Neural progenitor cell (in vitro differentiated cells): ENCODE results near the gene CST3. TPM values are rescaled to one million over a fixed set of nuclear protein-coding genes. Genes with fewer than 3 reads are reported as not detected.

Source experiments
- DNase-seq: peaks from one replicate; pipeline ENCODE4 v3.0.0-alpha.2; 2016; ENCODE audit warnings: low spot score
- H2AFZ ChIP-seq: fragments of 200-600 bp; sonication (generic); replicated peaks from 2 replicates; pipeline ENCODE4 v1.6.1; 2016; ENCODE audit warnings: antibody characterized with exemption
- H3F3A ChIP-seq: fragments of 200-600 bp; sonication (generic); 2 replicates; pipeline ENCODE4 v1.6.1; 2016; ENCODE audit warnings: antibody characterized with exemption, low read depth
- H3K27ac ChIP-seq: fragments of 200-600 bp; sonication (generic); 2 replicates; pipeline ENCODE4 v1.5.1; 2016; ENCODE audit warnings: mild to moderate bottlenecking
- H3K27me3 ChIP-seq: fragments of 200-600 bp; sonication (generic); 2 replicates; pipeline ENCODE4 v1.6.1; 2016; ENCODE audit warnings: mild to moderate bottlenecking, moderate library complexity
- H3K36me3 ChIP-seq: fragments of 200-600 bp; sonication (generic); 2 replicates; pipeline ENCODE4 v1.5.1; 2016
- H3K4me1 ChIP-seq: fragments of 200-600 bp; sonication (generic); 2 replicates; pipeline ENCODE4 v1.6.1; 2016; ENCODE audit warnings: mixed run types
- H3K4me2 ChIP-seq: fragments of 200-600 bp; sonication (generic); 2 replicates; pipeline ENCODE4 v1.6.1; 2016
- H3K4me3 ChIP-seq: fragments of 200-600 bp; sonication (generic); 2 replicates; pipeline ENCODE4 v1.5.1; 2016
- H3K79me2 ChIP-seq: fragments of 200-600 bp; sonication (generic); 2 replicates; pipeline ENCODE4 v1.6.1; 2016; ENCODE audit warnings: low read depth
- H3K9ac ChIP-seq: fragments of 200-600 bp; sonication (generic); 2 replicates; pipeline ENCODE4 v1.6.1; 2016
- H3K9me3 ChIP-seq: fragments of 200-600 bp; sonication (generic); 2 replicates; pipeline ENCODE4 v1.5.1; 2016; ENCODE audit warnings: low read depth
- H4K20me1 ChIP-seq: fragments of 200-600 bp; sonication (generic); 2 replicates; pipeline ENCODE4 v1.6.1; 2016; ENCODE audit warnings: low read depth
- H3K27ac Mint-ChIP-seq: 3 replicates; pipeline ENCODE4 v1.8.0; 2021; ENCODE audit warnings: mixed read lengths
- H3K27me3 Mint-ChIP-seq: 2 replicates; pipeline ENCODE4 v1.8.0; 2022; ENCODE audit warnings: low read depth, mild to moderate bottlenecking, inconsistent platforms, moderate library complexity, mixed read lengths; ENCODE audit not compliant: insufficient read depth
- H3K36me3 Mint-ChIP-seq: 3 replicates; pipeline ENCODE4 v1.8.0; 2021; ENCODE audit warnings: mixed read lengths
- H3K4me1 Mint-ChIP-seq: 3 replicates; pipeline ENCODE4 v1.8.0; 2021; ENCODE audit warnings: mixed read lengths
- H3K4me3 Mint-ChIP-seq: 3 replicates; pipeline ENCODE4 v1.8.0; 2021; ENCODE audit warnings: mild to moderate bottlenecking, moderate library complexity, mixed read lengths
- H3K9me3 Mint-ChIP-seq: 3 replicates; pipeline ENCODE4 v1.8.0; 2020; ENCODE audit warnings: mixed read lengths
- EZH2 ChIP-seq: fragments of 200-600 bp; sonication (generic); IDR thresholded peaks from 2 replicates; pipeline ENCODE4 v1.6.1; 2017; ENCODE audit warnings: antibody characterized with exemption, mild to moderate bottlenecking, moderate library complexity
- EZH2phosphoT487 ChIP-seq: fragments of 200-600 bp; sonication (generic); IDR thresholded peaks from 2 replicates; pipeline ENCODE4 v1.6.1; 2017; ENCODE audit warnings: antibody characterized with exemption
- total RNA-seq: library from RNA; depleted of rRNA; stranded (reverse); fragments of >200 nt; gene quantifications from 2 replicates; pipeline ENCODE4 v1.2.3, GENCODE V29; 2015; ENCODE audit warnings: low replicate concordance
- TF ChIP-seq, protein P1 (sequence below): fragments of 200-600 bp; sonication (generic); IDR thresholded peaks from 2 replicates; pipeline ENCODE4 v1.5.1; 2017; ENCODE audit warnings: antibody characterized with exemption, mild to moderate bottlenecking

CST3 gene
- total RNA-seq, 1 donor from 2014 or later: 20.8 TPM

DNA sequence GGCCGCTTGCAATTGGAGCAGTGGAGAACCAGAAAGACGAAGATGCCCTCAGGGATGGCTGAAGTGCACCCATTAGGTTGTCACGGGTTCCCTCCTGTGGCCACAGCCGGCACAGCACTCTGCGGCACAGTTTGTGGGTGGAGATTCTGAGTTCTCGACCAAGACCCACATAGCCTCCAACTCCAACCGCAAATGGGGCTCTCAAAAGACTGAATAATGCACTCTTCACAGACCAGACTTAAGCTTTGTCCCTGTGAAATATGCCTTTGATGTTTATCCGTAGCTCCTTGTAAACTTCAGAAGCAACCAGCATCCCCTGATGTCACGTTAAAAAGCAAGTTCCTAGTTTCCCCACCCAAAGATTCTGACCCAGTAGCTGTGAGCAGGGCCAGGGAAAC lies 31.1 kb downstream of the CST3 start:
- Histone ChIP-seq H2AFZ (peak overlapping the region; percentile 48), H3K79me2 (no peaks in the 10 kb centered on the region), H3K27me3 (no peaks in the 10 kb centered on the region), H4K20me1 (no peaks in the 10 kb centered on the region), H3K4me1 (peaks cover 16% of the 10 kb centered on the region), H3K4me3 (no peak overlapping the region), H3K27ac (no peak overlapping the region), H3K36me3 (no peaks in the 10 kb centered on the region), H3K9me3 (no peaks in the 10 kb centered on the region), H3F3A (peaks cover 5% of the 10 kb centered on the region), H3K4me2 (no peak overlapping the region), H3K9ac (no peak overlapping the region)
- Mint-ChIP-seq H3K9me3 (peaks cover 8% of the 10 kb centered on the region), H3K27me3 (peaks cover 11% of the 10 kb centered on the region), H3K4me3 (peak overlapping the region; percentile 16), H3K4me1 (peaks cover 30% of the 10 kb centered on the region), H3K27ac (no peak overlapping the region), H3K36me3 (no peaks in the 10 kb centered on the region)
- DNase-seq: peak; percentile 86
- no peak for TF ChIP-seq EZH2phosphoT487
- TF ChIP-seq, protein P1, sequence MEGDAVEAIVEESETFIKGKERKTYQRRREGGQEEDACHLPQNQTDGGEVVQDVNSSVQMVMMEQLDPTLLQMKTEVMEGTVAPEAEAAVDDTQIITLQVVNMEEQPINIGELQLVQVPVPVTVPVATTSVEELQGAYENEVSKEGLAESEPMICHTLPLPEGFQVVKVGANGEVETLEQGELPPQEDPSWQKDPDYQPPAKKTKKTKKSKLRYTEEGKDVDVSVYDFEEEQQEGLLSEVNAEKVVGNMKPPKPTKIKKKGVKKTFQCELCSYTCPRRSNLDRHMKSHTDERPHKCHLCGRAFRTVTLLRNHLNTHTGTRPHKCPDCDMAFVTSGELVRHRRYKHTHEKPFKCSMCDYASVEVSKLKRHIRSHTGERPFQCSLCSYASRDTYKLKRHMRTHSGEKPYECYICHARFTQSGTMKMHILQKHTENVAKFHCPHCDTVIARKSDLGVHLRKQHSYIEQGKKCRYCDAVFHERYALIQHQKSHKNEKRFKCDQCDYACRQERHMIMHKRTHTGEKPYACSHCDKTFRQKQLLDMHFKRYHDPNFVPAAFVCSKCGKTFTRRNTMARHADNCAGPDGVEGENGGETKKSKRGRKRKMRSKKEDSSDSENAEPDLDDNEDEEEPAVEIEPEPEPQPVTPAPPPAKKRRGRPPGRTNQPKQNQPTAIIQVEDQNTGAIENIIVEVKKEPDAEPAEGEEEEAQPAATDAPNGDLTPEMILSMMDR: peak; percentile 79

DNA sequence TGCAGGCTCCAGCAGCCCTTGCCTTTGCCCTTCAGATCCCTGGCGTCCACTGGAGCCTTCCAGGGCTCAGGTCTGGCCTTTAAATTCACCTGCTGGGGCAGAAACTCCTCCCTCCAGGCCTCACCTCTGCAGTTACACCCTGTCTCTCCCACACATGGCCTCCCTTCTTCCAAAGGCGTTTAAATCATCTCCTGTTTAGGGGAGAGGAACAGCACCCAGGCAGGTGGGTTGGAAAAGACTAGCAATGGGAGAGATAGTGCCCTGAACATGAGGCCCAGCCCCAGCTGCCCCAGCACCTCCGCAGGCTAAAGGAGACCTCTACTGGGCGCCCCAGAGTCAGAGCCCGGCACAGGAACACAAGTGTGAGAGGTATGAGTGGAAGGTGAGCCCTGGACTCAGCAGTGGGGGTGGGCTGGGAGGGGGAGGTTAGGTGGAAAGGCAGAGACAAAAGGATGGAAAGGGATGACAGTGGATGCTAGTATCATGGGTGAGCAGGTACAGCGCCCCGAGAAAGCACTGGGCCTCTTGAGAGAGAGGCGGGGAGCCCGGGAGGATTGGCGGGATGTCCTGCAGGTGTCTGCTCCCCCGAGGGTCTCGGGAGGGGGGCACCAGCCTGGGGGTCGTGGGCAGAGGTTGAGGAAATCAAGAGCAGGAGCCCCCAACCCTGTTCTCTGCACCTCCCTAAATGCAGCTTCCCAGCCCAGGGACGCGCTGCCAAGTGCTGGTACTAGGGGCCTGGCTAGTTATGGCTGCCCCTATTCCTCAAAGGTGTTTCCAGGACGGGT lies 31.7 kb downstream of the CST3 start, which contains the start of gene CST9:
TSS of gene CST9 (minus strand) at position 51 of the 785 bp plus-strand sequence. CDS start 53 bp downstream, outside the sequence.
- Mint-ChIP-seq H3K4me1 (peaks cover 30% of the 10 kb centered on the region), H3K9me3 (peaks cover 4% of the 10 kb centered on the region), H3K27me3 (peaks cover 11% of the 10 kb centered on the region), H3K27ac (no peak within 1 kb of the TSS), H3K4me3 (peak within 1 kb of the TSS; percentile 16), H3K36me3 (no peaks in the 10 kb centered on the region)
- Histone ChIP-seq H3K36me3 (no peaks in the 10 kb centered on the region), H3K27me3 (no peaks in the 10 kb centered on the region), H4K20me1 (no peaks in the 10 kb centered on the region), H3K9me3 (no peaks in the 10 kb centered on the region), H3F3A (peaks cover 5% of the 10 kb centered on the region), H3K4me2 (no peak within 1 kb of the TSS), H3K4me3 (no peak within 1 kb of the TSS), H3K4me1 (peaks cover 16% of the 10 kb centered on the region), H2AFZ (peak within 1 kb of the TSS; percentile 48), H3K27ac (no peak within 1 kb of the TSS), H3K79me2 (no peaks in the 10 kb centered on the region), H3K9ac (no peak within 1 kb of the TSS)
- TF ChIP-seq, protein P1: no peak
- TF ChIP-seq EZH2phosphoT487 (no peak), EZH2 (no peak)
- peak; percentile 1 for DNase-seq

DNA sequence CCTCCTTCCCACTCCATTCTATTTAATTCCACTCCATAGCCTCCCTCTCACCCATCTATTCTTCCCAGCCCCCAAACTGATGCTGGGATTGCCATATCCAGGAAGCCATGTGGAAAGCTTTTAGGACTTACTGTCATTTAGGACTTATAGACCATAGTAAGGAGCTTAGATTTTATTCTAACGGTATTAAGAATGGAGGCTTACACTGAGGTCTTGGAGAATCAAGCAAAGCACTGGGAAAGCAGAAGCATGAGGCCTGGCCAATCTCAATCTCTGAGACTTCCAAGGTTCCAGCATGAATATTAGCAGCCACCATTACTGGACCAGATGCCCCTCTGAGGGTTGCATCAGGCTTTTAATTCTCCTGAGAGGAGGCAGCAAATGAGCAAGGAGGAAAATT lies 33.4 kb downstream of the CST3 start:
- Histone ChIP-seq H3K4me1 (peaks cover 12% of the 10 kb centered on the region), H3K27ac (no peak overlapping the region), H3K9me3 (no peaks in the 10 kb centered on the region), H3F3A (peaks cover 4% of the 10 kb centered on the region), H4K20me1 (no peaks in the 10 kb centered on the region), H3K36me3 (no peaks in the 10 kb centered on the region), H3K4me3 (no peak overlapping the region), H3K27me3 (no peaks in the 10 kb centered on the region), H2AFZ (no peak overlapping the region), H3K4me2 (no peak overlapping the region), H3K79me2 (no peaks in the 10 kb centered on the region), H3K9ac (no peak overlapping the region)
- Mint-ChIP-seq H3K4me1 (peaks cover 21% of the 10 kb centered on the region), H3K36me3 (no peaks in the 10 kb centered on the region), H3K27me3 (peaks cover 8% of the 10 kb centered on the region), H3K4me3 (no peak overlapping the region), H3K27ac (no peak overlapping the region), H3K9me3 (peaks cover 3% of the 10 kb centered on the region)
- no peak for DNase-seq
- TF ChIP-seq EZH2 (no peak), EZH2phosphoT487 (no peak)
- TF ChIP-seq, protein P1: no peak
